Uterus (tissue), 2 donors: Measurements from ENCODE around the gene DOCK3.

ENCODE experiments used
- CTCF ChIP-seq, 4 experiments: fragments of 200-600 bp in 2 of 4; fragments of 450-650 bp in 2 of 4; sonication (generic) in 2 of 4; IDR thresholded peaks; one replicate each; pipeline ENCODE4 v1.5.1; 2016 to 2019; ENCODE audit warnings: antibody characterized with exemption in 4 of 4, mild to moderate bottlenecking in 2 of 4, moderate library complexity in 1 of 4
- POLR2A ChIP-seq, 2 donors: fragments of 450-650 bp; IDR thresholded peaks; one replicate each; pipeline ENCODE4 v1.6.1; 2016; ENCODE audit warnings: antibody characterized with exemption in 2 of 2, mild to moderate bottlenecking in 1 of 2, moderate library complexity in 1 of 2

- TF ChIP-seq CTCF (IDR thresholded peaks at IDR 0.05) (no peak), POLR2A (IDR thresholded peaks at IDR 0.05) (no peak)
Observed at GRCh38 chr3:50840983-50841489, 166.3 kb downstream of the DOCK3 start.
